DOHH2 (cell line): ENCODE data around the gene CST3.
"Not testable (repeated sequence)": the region's sequence is repeated elsewhere in the genome, so short reads cannot be mapped to it uniquely, and the experiment has no call there.

Source experiments
- H3F3A ChIP-seq: fragments of 200-600 bp; sonication (generic), shearing (Covaris generic); 2 replicates; pipeline ENCODE4 v1.6.0; 2016; ENCODE audit warnings: antibody characterized with exemption, mild to moderate bottlenecking; ENCODE audit not compliant: control insufficient read depth, insufficient read depth
- H3K27ac ChIP-seq: fragments of 200-600 bp; sonication (generic); 2 replicates; pipeline ENCODE4 v1.5.1; 2014; ENCODE audit warnings: low read depth, mild to moderate bottlenecking, low read length, moderate library complexity
- H3K27me3 ChIP-seq: fragments of 200-600 bp; sonication (generic); 2 replicates; pipeline ENCODE4 v1.6.1; 2014; ENCODE audit warnings: mild to moderate bottlenecking, low read length, mixed read lengths; ENCODE audit not compliant: control insufficient read depth
- H3K36me3 ChIP-seq: fragments of 200-600 bp; sonication (generic); 2 replicates; pipeline ENCODE4 v1.6.1; 2014; ENCODE audit warnings: mild to moderate bottlenecking, low read length, moderate library complexity, mixed read lengths; ENCODE audit not compliant: control insufficient read depth
- H3K4me1 ChIP-seq: fragments of 200-600 bp; sonication (generic); 2 replicates; pipeline ENCODE4 v1.6.1; 2014; ENCODE audit warnings: mild to moderate bottlenecking, low read length, mixed read lengths; ENCODE audit not compliant: control insufficient read depth
- H3K4me2 ChIP-seq: fragments of 200-600 bp; sonication (generic); 2 replicates; pipeline ENCODE4 v1.6.0; 2014; ENCODE audit warnings: mild to moderate bottlenecking, low read length, moderate library complexity
- H3K4me3 ChIP-seq: fragments of 200-600 bp; sonication (generic); 2 replicates; pipeline ENCODE4 v1.5.1; 2014; ENCODE audit warnings: mild to moderate bottlenecking, low read length, mixed read lengths
- H3K79me2 ChIP-seq: fragments of 200-600 bp; sonication (generic); 2 replicates; pipeline ENCODE4 v1.6.1; 2014; ENCODE audit warnings: mild to moderate bottlenecking, low read length, mixed read lengths; ENCODE audit not compliant: control insufficient read depth
- H3K9me2 ChIP-seq: fragments of 200-600 bp; sonication (generic); replicated peaks from 2 replicates; pipeline ENCODE4 v1.6.1; 2014; ENCODE audit warnings: mild to moderate bottlenecking, low read length, mixed read lengths; ENCODE audit not compliant: control insufficient read depth
- H3K9me3 ChIP-seq: fragments of 200-600 bp; sonication (generic); 2 replicates; pipeline ENCODE4 v1.6.1; 2014; ENCODE audit warnings: antibody characterized with exemption, low read length, mixed read lengths; ENCODE audit not compliant: control insufficient read depth, insufficient read depth
- H4K20me1 ChIP-seq: fragments of 200-600 bp; sonication (generic); 2 replicates; pipeline ENCODE4 v1.6.0; 2014; ENCODE audit warnings: low read depth, mild to moderate bottlenecking, antibody characterized with exemption, low read length, moderate library complexity; ENCODE audit not compliant: control insufficient read depth, insufficient read depth
- EZH2phosphoT487 ChIP-seq: fragments of 200-600 bp; sonication (generic); IDR thresholded peaks from 2 replicates; pipeline ENCODE4 v1.6.1; 2017; ENCODE audit warnings: borderline replicate concordance, mild to moderate bottlenecking, antibody characterized with exemption, low read length, moderate library complexity, mixed read lengths
- TF ChIP-seq, protein P1 (sequence below): fragments of 200-600 bp; sonication (generic); IDR thresholded peaks from one replicate; pipeline ENCODE4 v1.5.1; 2014; ENCODE audit warnings: antibody characterized with exemption, mild to moderate bottlenecking, low read depth, low read length; ENCODE audit not compliant: poor library complexity, severe bottlenecking

Gene CST3

DNA sequence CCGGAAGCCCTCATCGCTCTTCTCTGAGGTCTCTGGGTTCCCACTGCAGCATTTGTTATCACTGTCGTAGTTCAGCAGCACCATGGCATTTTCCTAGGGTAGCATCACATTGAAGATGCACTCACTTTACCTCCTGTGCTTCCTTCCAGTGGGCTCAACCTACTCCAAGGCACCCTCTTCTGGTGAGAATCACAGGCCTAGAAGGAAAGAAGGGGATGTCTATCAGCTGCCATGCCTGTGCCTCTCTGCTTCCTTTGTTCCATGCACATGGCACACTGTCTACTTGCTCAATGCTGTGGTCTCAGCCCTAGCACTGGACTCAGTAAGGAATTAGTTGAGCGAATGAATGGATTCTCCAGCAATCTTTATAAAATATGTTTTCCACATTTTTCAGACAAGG lies 28.4 kb upstream of the CST3 start:
- Histone ChIP-seq H3K27me3 (no peaks in the 10 kb centered on the region), H3F3A (no peaks in the 10 kb centered on the region), H3K27ac (no peak overlapping the region), H3K36me3 (no peaks in the 10 kb centered on the region), H3K4me3 (no peak overlapping the region), H3K4me2 (no peak overlapping the region), H3K79me2 (no peaks in the 10 kb centered on the region), H3K9me3 (no peaks in the 10 kb centered on the region), H3K4me1 (no peaks in the 10 kb centered on the region), H4K20me1 (no peaks in the 10 kb centered on the region), H3K9me2 (no peaks in the 10 kb centered on the region)
- TF ChIP-seq, protein P1, sequence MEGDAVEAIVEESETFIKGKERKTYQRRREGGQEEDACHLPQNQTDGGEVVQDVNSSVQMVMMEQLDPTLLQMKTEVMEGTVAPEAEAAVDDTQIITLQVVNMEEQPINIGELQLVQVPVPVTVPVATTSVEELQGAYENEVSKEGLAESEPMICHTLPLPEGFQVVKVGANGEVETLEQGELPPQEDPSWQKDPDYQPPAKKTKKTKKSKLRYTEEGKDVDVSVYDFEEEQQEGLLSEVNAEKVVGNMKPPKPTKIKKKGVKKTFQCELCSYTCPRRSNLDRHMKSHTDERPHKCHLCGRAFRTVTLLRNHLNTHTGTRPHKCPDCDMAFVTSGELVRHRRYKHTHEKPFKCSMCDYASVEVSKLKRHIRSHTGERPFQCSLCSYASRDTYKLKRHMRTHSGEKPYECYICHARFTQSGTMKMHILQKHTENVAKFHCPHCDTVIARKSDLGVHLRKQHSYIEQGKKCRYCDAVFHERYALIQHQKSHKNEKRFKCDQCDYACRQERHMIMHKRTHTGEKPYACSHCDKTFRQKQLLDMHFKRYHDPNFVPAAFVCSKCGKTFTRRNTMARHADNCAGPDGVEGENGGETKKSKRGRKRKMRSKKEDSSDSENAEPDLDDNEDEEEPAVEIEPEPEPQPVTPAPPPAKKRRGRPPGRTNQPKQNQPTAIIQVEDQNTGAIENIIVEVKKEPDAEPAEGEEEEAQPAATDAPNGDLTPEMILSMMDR = no peak
- no peak for TF ChIP-seq EZH2phosphoT487

DNA sequence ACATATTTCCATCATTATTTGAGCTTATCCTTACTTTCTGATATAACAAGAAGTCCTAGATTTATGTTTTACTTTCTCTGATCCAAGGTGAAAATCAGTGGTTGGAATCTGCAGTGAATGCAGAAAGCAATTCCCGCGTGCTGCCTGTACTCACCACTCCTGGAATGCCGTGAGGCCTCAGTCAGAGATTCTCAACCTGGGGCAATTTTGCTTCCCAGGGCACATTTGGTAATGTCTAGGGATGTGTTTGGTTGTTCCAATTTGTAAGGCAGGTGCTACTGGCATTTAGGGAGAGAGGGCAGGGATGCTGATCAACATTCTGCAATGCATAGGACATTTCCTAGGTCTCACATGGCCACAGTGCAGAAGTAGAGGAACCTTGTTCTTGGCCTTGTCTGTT lies 27.2 kb upstream of the CST3 start:
- no peaks in the 10 kb centered on the region for H3K9me2 ChIP-seq
- no peak overlapping the region for H3K4me3 ChIP-seq
- no peak overlapping the region for H3K27ac ChIP-seq
- no peaks in the 10 kb centered on the region for H4K20me1 ChIP-seq
- no peaks in the 10 kb centered on the region for H3K79me2 ChIP-seq
- H3K27me3 ChIP-seq = no peaks in the 10 kb centered on the region
- no peaks in the 10 kb centered on the region for H3K36me3 ChIP-seq
- no peaks in the 10 kb centered on the region for H3F3A ChIP-seq
- no peak overlapping the region for H3K4me2 ChIP-seq
- H3K9me3 ChIP-seq = no peaks in the 10 kb centered on the region
- TF ChIP-seq, protein P1 = no peak
- no peak for TF ChIP-seq EZH2phosphoT487
- H3K4me1 ChIP-seq = no peaks in the 10 kb centered on the region

DNA sequence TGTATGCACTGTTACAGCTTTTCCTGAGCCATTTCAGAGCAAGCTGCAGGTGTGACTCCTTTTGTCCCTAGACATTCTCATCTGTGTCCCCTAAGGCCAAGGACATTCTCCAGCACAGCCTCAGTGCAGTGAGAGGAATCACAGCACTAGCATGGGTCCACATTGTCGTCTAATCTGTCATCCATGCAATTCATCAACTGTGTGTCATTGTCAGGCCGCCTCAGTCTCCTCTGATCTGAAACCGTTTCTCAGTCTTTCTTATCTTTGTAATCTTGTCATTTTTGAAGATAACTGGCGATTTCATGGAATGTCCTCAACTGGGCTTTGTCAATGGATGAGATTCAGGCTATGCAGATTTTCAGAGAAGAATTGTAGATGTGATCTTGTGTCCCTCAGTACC lies 26.3 kb upstream of the CST3 start:
- H3K4me1 ChIP-seq, H3K9me3 ChIP-seq, H3K9me2 ChIP-seq, H3K27me3 ChIP-seq, H3K27ac ChIP-seq, H3K4me2 ChIP-seq, H3K36me3 ChIP-seq, H3K4me3 ChIP-seq, H3F3A ChIP-seq, H4K20me1 ChIP-seq, H3K79me2 ChIP-seq: not testable (repeated sequence)

DNA sequence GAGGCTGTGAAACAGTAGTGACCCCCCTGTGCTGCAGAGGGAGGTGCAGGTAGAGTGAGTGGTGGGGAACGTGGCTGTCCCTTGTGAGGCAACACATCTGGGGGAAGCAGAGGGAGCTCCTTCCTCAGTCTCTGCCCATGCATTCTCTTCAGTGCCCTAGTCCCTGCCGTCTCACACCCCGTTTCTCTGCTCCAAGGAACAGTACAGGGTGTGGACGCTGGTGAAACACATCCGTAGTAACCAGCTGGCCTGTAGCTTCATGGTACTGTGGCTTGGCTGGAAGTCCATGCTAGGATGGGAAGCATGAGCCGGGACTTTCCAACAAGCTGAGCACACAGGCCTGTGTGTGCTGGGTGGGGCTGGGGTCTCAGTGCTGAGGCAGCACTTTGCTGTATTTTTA lies 25.4 kb upstream of the CST3 start:
- Histone ChIP-seq H3K79me2 (no peaks in the 10 kb centered on the region), H3K27me3 (no peaks in the 10 kb centered on the region), H3K4me2 (no peak overlapping the region), H3K9me2 (no peaks in the 10 kb centered on the region), H3K36me3 (no peaks in the 10 kb centered on the region), H3K4me1 (no peaks in the 10 kb centered on the region), H3K27ac (no peak overlapping the region), H4K20me1 (no peaks in the 10 kb centered on the region), H3K4me3 (no peak overlapping the region), H3F3A (no peaks in the 10 kb centered on the region), H3K9me3 (no peaks in the 10 kb centered on the region)
- TF ChIP-seq, protein P1 = no peak
- no peak for TF ChIP-seq EZH2phosphoT487
